Adipocyte (in vitro differentiated cells): ENCODE measurements around the gene TMEM150A.
A peak's percentile ranks its signal among the peaks of the same experiment; 100 is the strongest.
"Not testable (repeated sequence)": the region's sequence is repeated elsewhere in the genome, so short reads cannot be mapped to it uniquely, and the experiment has no call there.

ENCODE experiments used
- DNase-seq: peaks from one replicate; pipeline ENCODE4 v3.0.0-alpha.2; 2015; ENCODE audit warnings: low read depth
- H3K27me3 ChIP-seq: replicated peaks from 2 replicates; pipeline ENCODE4 v1.7.0; 2013; ENCODE audit warnings: mild to moderate bottlenecking, low read length, moderate library complexity; ENCODE audit not compliant: control insufficient read depth, insufficient read depth
- H3K36me3 ChIP-seq: 2 replicates; pipeline ENCODE4 v1.7.0; 2013; ENCODE audit warnings: low read length, mild to moderate bottlenecking, moderate library complexity; ENCODE audit not compliant: control insufficient read depth, insufficient read depth, severe bottlenecking
- H3K4me1 ChIP-seq: 2 replicates; pipeline ENCODE4 v1.7.0; 2013; ENCODE audit warnings: mild to moderate bottlenecking, low read length, moderate library complexity; ENCODE audit not compliant: control insufficient read depth, insufficient read depth
- H3K4me3 ChIP-seq: 2 replicates; pipeline ENCODE4 v1.7.0; 2013; ENCODE audit warnings: mild to moderate bottlenecking, low read length, moderate library complexity
- H3K9ac ChIP-seq: 2 replicates; pipeline ENCODE4 v1.7.0; 2013; ENCODE audit warnings: mild to moderate bottlenecking, low read length, moderate library complexity
- H3K9me3 ChIP-seq: 2 replicates; pipeline ENCODE4 v1.7.0; 2013; ENCODE audit warnings: mild to moderate bottlenecking, low read length, moderate library complexity; ENCODE audit not compliant: control insufficient read depth

The TMEM150A gene

GRCh38 chr2:85599468-85600234, 2.8 kb downstream of the TMEM150A start:
- peaks cover 33% of the 10 kb centered on the region for H3K4me1 ChIP-seq
- H3K9me3 ChIP-seq = no peaks in the 10 kb centered on the region
- no peak for DNase-seq
- no peak overlapping the region for H3K9ac ChIP-seq
- H3K27me3 ChIP-seq = no peaks in the 10 kb centered on the region
- no peak overlapping the region for H3K4me3 ChIP-seq
- peaks cover 38% of the 10 kb centered on the region for H3K36me3 ChIP-seq

GRCh38 chr2:85598594-85599340, 3.7 kb downstream of the TMEM150A start:
- Histone ChIP-seq H3K36me3 (peaks cover 38% of the 10 kb centered on the region), H3K9ac (no peak overlapping the region), H3K27me3 (no peaks in the 10 kb centered on the region), H3K4me1 (peaks cover 27% of the 10 kb centered on the region), H3K9me3 (no peaks in the 10 kb centered on the region), H3K4me3 (no peak overlapping the region)
- DNase-seq = no peak

DNA sequence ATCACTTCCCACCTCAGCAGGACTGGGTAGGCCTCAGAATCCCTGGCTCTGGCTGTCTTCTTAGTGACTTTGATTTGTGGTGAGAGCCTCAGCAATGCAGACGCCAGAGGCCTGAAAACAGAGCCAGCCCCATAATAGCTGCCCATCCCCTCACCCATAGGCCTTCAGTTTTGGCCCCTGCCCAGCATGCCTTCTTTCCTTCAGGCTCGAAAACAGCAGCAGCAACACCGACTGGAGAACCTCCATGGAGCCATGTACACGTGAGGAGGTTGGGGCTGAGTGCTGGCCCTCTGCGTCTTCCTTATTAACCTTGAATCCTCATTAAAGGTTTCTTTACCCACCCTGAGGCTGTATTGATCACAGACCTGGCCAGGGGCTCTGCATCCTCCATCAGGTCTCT, 5.3 kb downstream of the TMEM150A start:
- Histone ChIP-seq H3K9me3 (no peaks in the 10 kb centered on the region), H3K4me3 (no peak overlapping the region), H3K4me1 (peaks cover 26% of the 10 kb centered on the region), H3K27me3 (no peaks in the 10 kb centered on the region), H3K36me3 (peaks cover 38% of the 10 kb centered on the region), H3K9ac (peak overlapping the region; percentile 24)
- no peak for DNase-seq

- no peak for DNase-seq
- peak overlapping the region; percentile 98 for H3K4me3 ChIP-seq
- peaks cover 38% of the 10 kb centered on the region for H3K36me3 ChIP-seq
- peaks cover 21% of the 10 kb centered on the region for H3K4me1 ChIP-seq
- no peaks in the 10 kb centered on the region for H3K9me3 ChIP-seq
- peak overlapping the region; percentile 97 for H3K9ac ChIP-seq
- no peaks in the 10 kb centered on the region for H3K27me3 ChIP-seq
Measured at GRCh38 chr2:85596486-85597143, 5.9 kb downstream of the TMEM150A start.

DNA sequence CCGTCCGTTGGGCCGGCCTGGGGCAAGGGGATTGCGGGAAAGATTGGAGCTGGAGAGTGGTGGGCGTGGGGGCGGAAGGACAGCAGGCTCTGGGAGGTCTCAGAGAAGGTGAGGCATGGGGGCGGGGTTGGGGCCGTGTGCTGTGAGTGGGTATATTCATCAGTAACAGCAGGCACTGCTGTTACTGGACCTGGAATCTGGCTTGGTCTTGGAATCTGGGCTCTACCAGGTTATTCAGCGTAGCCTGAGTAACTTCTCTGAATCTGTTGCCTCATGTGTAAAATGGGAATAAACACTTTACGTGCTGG, 6.5 kb downstream of the TMEM150A start:
- DNase-seq = no peak
- Histone ChIP-seq H3K36me3 (peaks cover 38% of the 10 kb centered on the region), H3K9ac (peak overlapping the region; percentile 97), H3K9me3 (no peaks in the 10 kb centered on the region), H3K4me1 (peaks cover 22% of the 10 kb centered on the region), H3K27me3 (no peaks in the 10 kb centered on the region), H3K4me3 (peak overlapping the region; percentile 98)

GRCh38 chr2:85595301-85596025, 7.0 kb downstream of the TMEM150A start, which contains the start of gene RNF181:
TSS of gene RNF181 (plus strand) at chr2:85595745. CDS start at chr2:85595764, 19 bp downstream.
- Histone ChIP-seq H3K4me3 (peak within 1 kb of the TSS; percentile 98), H3K27me3 (no peaks in the 10 kb centered on the region), H3K4me1 (peaks cover 27% of the 10 kb centered on the region), H3K9ac (peak within 1 kb of the TSS; percentile 97), H3K36me3 (peaks cover 33% of the 10 kb centered on the region), H3K9me3 (no peaks in the 10 kb centered on the region)
- DNase-seq = peak; percentile 99

- H3K36me3 ChIP-seq = peaks cover 28% of the 10 kb centered on the region
- no peaks in the 10 kb centered on the region for H3K27me3 ChIP-seq
- peak overlapping the region; percentile 97 for H3K9ac ChIP-seq
- DNase-seq = no peak
- no peaks in the 10 kb centered on the region for H3K9me3 ChIP-seq
- H3K4me1 ChIP-seq = peaks cover 33% of the 10 kb centered on the region
- H3K4me3 ChIP-seq = peak overlapping the region; percentile 98
Measured at GRCh38 chr2:85594715-85595300, 7.7 kb downstream of the TMEM150A start.

DNA sequence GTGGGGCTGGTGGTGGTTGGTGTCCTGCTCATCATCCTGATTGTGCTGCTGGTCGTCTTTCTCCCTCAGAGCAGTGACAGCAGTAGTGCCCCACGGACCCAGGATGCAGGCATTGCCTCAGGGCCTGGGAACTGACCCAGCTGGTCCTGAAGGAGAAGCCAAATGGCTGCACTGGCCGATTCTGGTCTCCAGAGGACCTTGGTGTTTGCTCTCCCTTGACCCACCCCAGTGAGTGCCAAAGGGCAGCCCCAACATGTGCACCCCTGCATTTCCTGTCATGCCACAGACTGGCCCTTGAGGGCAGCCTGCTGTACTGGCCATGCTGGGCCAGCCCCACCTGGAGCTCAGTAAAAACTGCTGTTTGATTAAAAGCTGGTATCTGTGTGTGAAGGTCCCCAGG, 9.5 kb downstream of the TMEM150A start:
- Histone ChIP-seq H3K4me1 (peaks cover 37% of the 10 kb centered on the region), H3K9me3 (no peaks in the 10 kb centered on the region), H3K9ac (no peak overlapping the region), H3K36me3 (peaks cover 11% of the 10 kb centered on the region), H3K4me3 (no peak overlapping the region), H3K27me3 (no peaks in the 10 kb centered on the region)
- no peak for DNase-seq

DNA sequence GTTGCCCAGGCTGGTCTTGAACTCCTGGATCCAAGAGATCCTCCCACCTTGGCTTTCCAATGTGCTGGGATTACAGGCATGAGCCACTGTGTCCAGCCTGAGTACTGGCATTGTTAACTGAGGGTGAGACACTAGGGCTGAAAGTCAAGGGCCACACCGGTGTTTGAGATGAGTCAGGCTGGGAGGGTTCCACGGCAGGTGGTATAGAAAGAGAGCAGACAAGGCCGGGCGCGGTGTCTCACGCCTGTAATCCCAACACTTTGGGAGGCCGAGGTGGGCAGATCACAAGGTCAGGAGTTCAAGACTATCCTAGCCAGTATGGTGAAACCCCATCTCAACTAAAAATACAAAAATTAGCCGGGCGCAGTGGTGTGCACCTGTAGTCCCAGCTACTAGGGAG, 10.2 kb downstream of the TMEM150A start:
- not testable (repeated sequence) for H3K9me3 ChIP-seq, H3K9ac ChIP-seq, DNase-seq, H3K36me3 ChIP-seq, H3K27me3 ChIP-seq, H3K4me3 ChIP-seq
- H3K4me1 ChIP-seq = peaks cover 37% of the 10 kb centered on the region

DNA sequence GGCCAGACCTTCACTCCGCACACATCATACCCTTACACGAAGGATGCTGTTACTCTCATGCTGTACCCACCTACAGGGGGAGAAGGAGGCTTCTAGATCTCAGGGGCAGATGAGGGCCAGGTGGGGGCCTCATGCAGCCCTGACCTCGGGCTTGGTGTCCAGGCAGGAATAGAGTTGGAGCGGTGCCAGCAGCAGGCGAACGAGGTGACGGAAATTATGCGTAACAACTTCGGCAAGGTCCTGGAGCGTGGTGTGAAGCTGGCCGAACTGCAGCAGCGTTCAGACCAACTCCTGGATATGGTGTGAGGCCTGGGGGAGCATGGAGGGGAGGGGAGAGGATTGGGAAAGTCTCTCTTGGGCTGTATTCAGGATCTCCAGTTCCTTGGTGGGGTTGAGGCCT, 10.9 kb downstream of the TMEM150A start:
- Histone ChIP-seq H3K4me3 (no peak overlapping the region), H3K9ac (peak overlapping the region; percentile 69), H3K9me3 (no peaks in the 10 kb centered on the region), H3K4me1 (peaks cover 33% of the 10 kb centered on the region), H3K36me3 (no peaks in the 10 kb centered on the region), H3K27me3 (no peaks in the 10 kb centered on the region)
- no peak for DNase-seq
